ENCODE results near the gene CDIPT.
A peak's percentile ranks its signal among the peaks of the same experiment; 100 is the strongest.
"Not testable (repeated sequence)": the region's sequence is repeated elsewhere in the genome, so short reads cannot be mapped to it uniquely, and the experiment has no call there.

CDIPT gene

GRCh38 chr16:29862884-29863668 is at the start of gene CDIPT:
TSS of gene CDIPT (minus strand) at chr16:29863226. CDS start at chr16:29862857, 369 bp downstream.
- peaks cover 12% of the 10 kb centered on the region for H3K27me3 Mint-ChIP-seq
- H3K36me3 Mint-ChIP-seq = peaks cover 24% of the 10 kb centered on the region
- H3K4me3 Mint-ChIP-seq = peak within 1 kb of the TSS; percentile 100
- H3K9me3 Mint-ChIP-seq = no peaks in the 10 kb centered on the region
- ATAC-seq = peak; percentile 100
- H3K27ac Mint-ChIP-seq = peak within 1 kb of the TSS; percentile 96
- peaks cover 30% of the 10 kb centered on the region for H3K4me1 Mint-ChIP-seq

GRCh38 chr16:29912087-29912486 is 49.1 kb upstream of the CDIPT start:
- peaks cover 15% of the 10 kb centered on the region for H3K4me1 Mint-ChIP-seq
- H3K36me3 Mint-ChIP-seq = peaks cover 52% of the 10 kb centered on the region
- H3K4me3 Mint-ChIP-seq = no peak overlapping the region
- no peak for ATAC-seq
- H3K9me3 Mint-ChIP-seq = no peaks in the 10 kb centered on the region
- H3K27me3 Mint-ChIP-seq = no peaks in the 10 kb centered on the region
- H3K27ac Mint-ChIP-seq = no peak overlapping the region

GRCh38 chr16:29911676-29912010 is 48.6 kb upstream of the CDIPT start:
- no peak for ATAC-seq
- Mint-ChIP-seq H3K27me3 (no peaks in the 10 kb centered on the region), H3K4me3 (no peak overlapping the region), H3K4me1 (peaks cover 15% of the 10 kb centered on the region), H3K36me3 (peaks cover 54% of the 10 kb centered on the region), H3K9me3 (no peaks in the 10 kb centered on the region), H3K27ac (no peak overlapping the region)

- Mint-ChIP-seq H3K9me3 (no peaks in the 10 kb centered on the region), H3K4me3 (no peak overlapping the region), H3K4me1 (peaks cover 15% of the 10 kb centered on the region), H3K27me3 (no peaks in the 10 kb centered on the region), H3K27ac (no peak overlapping the region), H3K36me3 (peaks cover 54% of the 10 kb centered on the region)
- no peak for ATAC-seq
These were observed 48.0 kb upstream of the CDIPT start for GRCh38 chr16:29910819-29911675.

- H3K9me3 Mint-ChIP-seq, ATAC-seq, H3K27ac Mint-ChIP-seq, H3K4me3 Mint-ChIP-seq, H3K27me3 Mint-ChIP-seq: not testable (repeated sequence)
- peaks cover 42% of the 10 kb centered on the region for H3K36me3 Mint-ChIP-seq
- peaks cover 15% of the 10 kb centered on the region for H3K4me1 Mint-ChIP-seq
These were observed 46.8 kb upstream of the CDIPT start for GRCh38 chr16:29909851-29910250.

- Mint-ChIP-seq H3K4me1 (peaks cover 15% of the 10 kb centered on the region), H3K36me3 (peaks cover 38% of the 10 kb centered on the region), H3K27me3 (no peaks in the 10 kb centered on the region), H3K4me3 (no peak overlapping the region), H3K27ac (no peak overlapping the region), H3K9me3 (no peaks in the 10 kb centered on the region)
- ATAC-seq = no peak
These were observed 46.4 kb upstream of the CDIPT start for GRCh38 chr16:29909391-29909790.

GRCh38 chr16:29908719-29909220 is 45.7 kb upstream of the CDIPT start:
- no peaks in the 10 kb centered on the region for H3K9me3 Mint-ChIP-seq
- H3K27ac Mint-ChIP-seq = no peak overlapping the region
- peaks cover 32% of the 10 kb centered on the region for H3K36me3 Mint-ChIP-seq
- ATAC-seq = no peak
- H3K4me1 Mint-ChIP-seq = peaks cover 15% of the 10 kb centered on the region
- no peak overlapping the region for H3K4me3 Mint-ChIP-seq
- H3K27me3 Mint-ChIP-seq = no peaks in the 10 kb centered on the region

GRCh38 chr16:29907973-29908372 is 44.9 kb upstream of the CDIPT start:
- no peak for ATAC-seq
- no peak overlapping the region for H3K4me3 Mint-ChIP-seq
- peaks cover 15% of the 10 kb centered on the region for H3K4me1 Mint-ChIP-seq
- H3K27me3 Mint-ChIP-seq = no peaks in the 10 kb centered on the region
- H3K9me3 Mint-ChIP-seq = no peaks in the 10 kb centered on the region
- H3K27ac Mint-ChIP-seq = no peak overlapping the region
- peaks cover 24% of the 10 kb centered on the region for H3K36me3 Mint-ChIP-seq

- H3K36me3 Mint-ChIP-seq = peaks cover 19% of the 10 kb centered on the region
- H3K9me3 Mint-ChIP-seq = no peaks in the 10 kb centered on the region
- H3K27me3 Mint-ChIP-seq = peaks cover 7% of the 10 kb centered on the region
- no peak overlapping the region for H3K4me3 Mint-ChIP-seq
- no peak for ATAC-seq
- H3K4me1 Mint-ChIP-seq = peaks cover 15% of the 10 kb centered on the region
- H3K27ac Mint-ChIP-seq = no peak overlapping the region
These were observed 43.7 kb upstream of the CDIPT start for GRCh38 chr16:29906520-29907244.

- peaks cover 12% of the 10 kb centered on the region for H3K27me3 Mint-ChIP-seq
- peaks cover 19% of the 10 kb centered on the region for H3K4me1 Mint-ChIP-seq
- H3K27ac Mint-ChIP-seq = no peak overlapping the region
- H3K36me3 Mint-ChIP-seq = peaks cover 19% of the 10 kb centered on the region
- no peak overlapping the region for H3K4me3 Mint-ChIP-seq
- no peak for ATAC-seq
- no peaks in the 10 kb centered on the region for H3K9me3 Mint-ChIP-seq
These were observed 42.6 kb upstream of the CDIPT start for GRCh38 chr16:29905668-29906067.

- H3K4me3 Mint-ChIP-seq = no peak overlapping the region
- ATAC-seq = no peak
- H3K9me3 Mint-ChIP-seq = no peaks in the 10 kb centered on the region
- H3K27ac Mint-ChIP-seq = no peak overlapping the region
- peaks cover 25% of the 10 kb centered on the region for H3K4me1 Mint-ChIP-seq
- peaks cover 19% of the 10 kb centered on the region for H3K36me3 Mint-ChIP-seq
- peaks cover 20% of the 10 kb centered on the region for H3K27me3 Mint-ChIP-seq
These were observed 41.9 kb upstream of the CDIPT start for GRCh38 chr16:29904947-29905346.

- H3K4me3 Mint-ChIP-seq = no peak overlapping the region
- H3K36me3 Mint-ChIP-seq = peaks cover 14% of the 10 kb centered on the region
- no peak overlapping the region for H3K27ac Mint-ChIP-seq
These were observed 40.6 kb upstream of the CDIPT start for GRCh38 chr16:29903590-29903989.

GRCh38 chr16:29901607-29901945 is 38.5 kb upstream of the CDIPT start:
- H3K27me3 Mint-ChIP-seq = peaks cover 49% of the 10 kb centered on the region
- no peak for ATAC-seq
- no peaks in the 10 kb centered on the region for H3K9me3 Mint-ChIP-seq

More at GRCh38 chr16:29903590-29903989, 40.6 kb upstream of the CDIPT start:
- H3K4me1 Mint-ChIP-seq = peaks cover 21% of the 10 kb centered on the region
- no peak for ATAC-seq
- no peaks in the 10 kb centered on the region for H3K9me3 Mint-ChIP-seq
- H3K27me3 Mint-ChIP-seq = peaks cover 28% of the 10 kb centered on the region

GRCh38 chr16:29900888-29901606 is 38.0 kb upstream of the CDIPT start:
- H3K9me3 Mint-ChIP-seq = no peaks in the 10 kb centered on the region
- H3K27ac Mint-ChIP-seq = no peak overlapping the region
- ATAC-seq = no peak
- peaks cover 27% of the 10 kb centered on the region for H3K4me1 Mint-ChIP-seq
- H3K4me3 Mint-ChIP-seq = peak overlapping the region; percentile 72
- no peaks in the 10 kb centered on the region for H3K36me3 Mint-ChIP-seq
- peaks cover 54% of the 10 kb centered on the region for H3K27me3 Mint-ChIP-seq

More at GRCh38 chr16:29901607-29901945, 38.5 kb upstream of the CDIPT start:
- Mint-ChIP-seq H3K4me1 (peaks cover 27% of the 10 kb centered on the region), H3K36me3 (peaks cover 5% of the 10 kb centered on the region), H3K4me3 (no peak overlapping the region), H3K27ac (no peak overlapping the region)

Data from stimulated activated memory B cell treated with anti-CD40 and anti-IgM and Interleukin-4, amounts not matched to agents 10 μg/mL and 1 μg/mL and 100 μg/mL, for 72 hours (primary cell).